ENCODE data around the gene NOP9. TPM values are rescaled to one million over a fixed set of nuclear protein-coding genes. Genes with fewer than 3 reads are reported as not detected.

Gene NOP9
- total and polyA plus RNA-seq, 9 of the 15 experiments (the other 6 are each of a cell fraction or from before 2014, with no cell fraction given), result 1.0 to 27.9 (median 15.1) TPM

GRCh38 chr14:24271134-24271833, 28.4 kb upstream of the NOP9 start, which contains the start of gene RABGGTA:
RABGGTA (minus strand) TSS chr14:24271597; CDS start chr14:24271115, 482 bp downstream.
- in situ Hi-C loops (cut with MboI), result no loop called here
- peak within 1 kb of the TSS; percentile 95 for H2AFZ ChIP-seq (ENCODE audit: low read depth, low read length)
- BruUV-seq (replicated peaks), result no TSS peak
- no peaks in the 10 kb centered on the region; the same call in 1 of the 2 replicates for H4K20me1 ChIP-seq (replicated peaks; ENCODE audit: control insufficient read depth, insufficient read depth, low read length)
- peak; percentile 95 for ATAC-seq
- H3K27ac ChIP-seq (ENCODE audit: extremely low read depth, low read depth, low read length), result peak within 1 kb of the TSS; percentile 99
- intact Hi-C loops (cut with micrococcal nuclease), result loop anchor here (2.0 kb wide), 1 partner anchor 28 kb away; the partner anchor contains the start of gene TINF2
- peaks cover 26 to 27% of the 10 kb centered on the region in 2 experiments; a peak in 4 of 5 replicates for H3K4me1 ChIP-seq (replicated peaks in 1 of 2; ENCODE audit: control insufficient read depth in 2 of 2, insufficient read depth in 2 of 2, low read length in 2 of 2)
- peaks cover 9% of the 10 kb centered on the region; the same call in 1 of the 3 replicates for H3K79me2 ChIP-seq (ENCODE audit: control insufficient read depth, insufficient read depth, low read length)
- peak within 1 kb of the TSS; percentile 95 to 99 for H3K9ac ChIP-seq (ENCODE audit: insufficient read depth in 1 of 2, low read depth in 2 of 2, low read length in 2 of 2)
- FAIRE-seq, result peak; percentile 40
- H3K9me3 ChIP-seq (replicated peaks; ENCODE audit: control insufficient read depth, insufficient read depth, low read depth, low read length), result no peaks in the 10 kb centered on the region
- peak within 1 kb of the TSS; percentile 92 for H3K4me2 ChIP-seq (ENCODE audit: insufficient read depth, low read length)
- peaks cover 2% of the 10 kb centered on the region for H3K9me1 ChIP-seq (ENCODE audit: control insufficient read depth, insufficient read depth, low read length)
- CTCF ChIA-PET (ENCODE audit: low intra/inter-chr PET ratio), result interaction anchor here (0.6 to 1.0 kb wide), 2 partner anchors 26 to 29 kb away, joined by 3 to 6 read pairs; partner anchors contain the start of gene TINF2
- H3K36me3 ChIP-seq (ENCODE audit: control insufficient read depth, insufficient read depth, low read length), result no peaks in the 10 kb centered on the region; the same call in 2 of the 3 replicates
- POLR2A ChIA-PET, result interaction anchor here (0.6 to 2.1 kb wide), 9 partner anchors 9 to 191 kb away, joined by 3 to 11 read pairs (median 4); partner anchors contain the start of genes CIDEB and TINF2
- H3K27me3 ChIP-seq (ENCODE audit: control insufficient read depth in 2 of 2, insufficient read depth in 2 of 2, low read length in 2 of 2), result no peaks in the 10 kb centered on the region
- peak; percentile 90 to 93 (median 92) for DNase-seq (ENCODE audit: extremely low read depth in 1 of 4, low spot score in 3 of 4)
- WGBS (ENCODE audit: insufficient coverage, low coverage, missing lambda C conversion rate), result under 1% methylated on average over 35 of the region's 61 CpGs
- H3K4me3 ChIP-seq, result peak within 1 kb of the TSS; percentile 94
- TF ChIP-seq XRCC3 (IDR thresholded peaks at IDR 0.05), result no peak
- TF ChIP-seq MNT (conservative IDR thresholded peaks at IDR 0.05), result peak; percentile 73 to 83
- no peak for TF ChIP-seq MEF2A (IDR thresholded peaks at IDR 0.05; ENCODE audit: control insufficient read depth, low read depth, low read length)
- peak in 1 of 2 experiments; percentile 79; a peak in 1 of 4 replicates for TF ChIP-seq SIN3A (IDR thresholded peaks at IDR 0.05; ENCODE audit: borderline replicate concordance in 2 of 2, control insufficient read depth in 1 of 2, low read depth in 2 of 2, low read length in 2 of 2)
- TF ChIP-seq ZNF274 (IDR thresholded peaks at IDR 0.05; ENCODE audit: borderline replicate concordance, low read depth, low read length), result no peak
- TF ChIP-seq TRIM25 (IDR thresholded peaks at IDR 0.05; ENCODE audit: borderline replicate concordance), result no peak
- no peak for TF ChIP-seq TCF15 (CRISPR knock-in tag; IDR thresholded peaks at IDR 0.05)
- TF ChIP-seq TCF3 (CRISPR knock-in tag; IDR thresholded peaks at IDR 0.05), result peak; percentile 30
- no peak for TF ChIP-seq NFIX (CRISPR knock-in tag; IDR thresholded peaks at IDR 0.05; ENCODE audit: low read depth)
- no peak for TF ChIP-seq NFYB (IDR thresholded peaks at IDR 0.05; ENCODE audit: extremely low read depth, insufficient read length)
- TF ChIP-seq KHSRP (IDR thresholded peaks at IDR 0.05), result no peak
- TF ChIP-seq ETV5 (CRISPR knock-in tag; IDR thresholded peaks at IDR 0.05; ENCODE audit: low read depth), result peak; percentile 83
- TF ChIP-seq MBD2 (IDR thresholded peaks at IDR 0.05; ENCODE audit: borderline replicate concordance, low read depth), result no peak
- no peak for TF ChIP-seq SRF (CRISPR knock-in tag; IDR thresholded peaks at IDR 0.05)
- TF ChIP-seq EP400 (IDR thresholded peaks at IDR 0.05), result peak; percentile 84
- no peak for TF ChIP-seq ZNF395 (CRISPR knock-in tag; IDR thresholded peaks at IDR 0.05)
